Stimulated activated CD4-positive, alpha-beta T cell treated with anti-CD3 and anti-CD28 coated beads, Interleukin-12 subunit alpha, Interleukin-12 subunit beta, amount 100 ng/mL, for 4 hours (primary cell): ENCODE data around the gene NOTCH4.
"Not testable (repeated sequence)": the region's sequence is repeated elsewhere in the genome, so short reads cannot be mapped to it uniquely, and the experiment has no call there.

Source experiments
- DNase-seq: peaks from one replicate; pipeline ENCODE4 v3.0.0-alpha.2; 2020

NOTCH4 gene

GRCh38 chr6:32216285-32216684, 7.6 kb downstream of the NOTCH4 start:
- DNase-seq = no peak

- DNase-seq = no peak
These were observed 8.2 kb downstream of the NOTCH4 start for GRCh38 chr6:32215617-32216016.

- DNase-seq = no peak
These were observed 9.7 kb downstream of the NOTCH4 start for GRCh38 chr6:32214126-32214525.

GRCh38 chr6:32213649-32214048, 10.2 kb downstream of the NOTCH4 start:
- no peak for DNase-seq

- DNase-seq = no peak
These were observed 11.6 kb downstream of the NOTCH4 start for GRCh38 chr6:32212076-32212760.

- not testable (repeated sequence) for DNase-seq
These were observed 12.4 kb downstream of the NOTCH4 start for GRCh38 chr6:32211432-32211831.

- no peak for DNase-seq
These were observed 13.7 kb downstream of the NOTCH4 start for GRCh38 chr6:32210191-32210601.

- DNase-seq = no peak
These were observed 14.9 kb downstream of the NOTCH4 start for GRCh38 chr6:32208996-32209395.

- DNase-seq = no peak
These were observed 19.6 kb downstream of the NOTCH4 start for GRCh38 chr6:32204268-32204715.

- DNase-seq = no peak
These were observed 20.2 kb downstream of the NOTCH4 start for GRCh38 chr6:32203426-32204267.

- DNase-seq = no peak
These were observed 21.7 kb downstream of the NOTCH4 start for GRCh38 chr6:32202186-32202585.

- DNase-seq = no peak
These were observed 23.0 kb downstream of the NOTCH4 start for GRCh38 chr6:32200711-32201475.

- no peak for DNase-seq
These were observed 25.0 kb downstream of the NOTCH4 start for GRCh38 chr6:32198866-32199265.

GRCh38 chr6:32198345-32198696, 25.5 kb downstream of the NOTCH4 start:
- DNase-seq = no peak

- DNase-seq = no peak
These were observed 26.9 kb downstream of the NOTCH4 start for GRCh38 chr6:32196682-32197616.

GRCh38 chr6:32195902-32196681, 27.8 kb downstream of the NOTCH4 start:
- peak; percentile 62 for DNase-seq

GRCh38 chr6:32195652-32195901, 28.3 kb downstream of the NOTCH4 start:
- peak; percentile 100 for DNase-seq

GRCh38 chr6:32194825-32195651, 28.8 kb downstream of the NOTCH4 start:
- DNase-seq = no peak

- DNase-seq = no peak
These were observed 29.5 kb downstream of the NOTCH4 start for GRCh38 chr6:32194388-32194787.

- not testable (repeated sequence) for DNase-seq
These were observed 30.8 kb downstream of the NOTCH4 start for GRCh38 chr6:32193096-32193495.

GRCh38 chr6:32192608-32193039, 31.2 kb downstream of the NOTCH4 start, which contains the start of gene GPSM3:
GPSM3 (minus strand) TSS chr6:32192643; CDS start chr6:32192513, 130 bp downstream.
- peak; percentile 51 for DNase-seq
